GM18498 (cell line): Measurements from ENCODE around the gene DNMT3L.
"Not testable (repeated sequence)": the region's sequence is repeated elsewhere in the genome, so short reads cannot be mapped to it uniquely, and the experiment has no call there.

ENCODE experiments used
- ATAC-seq: cut with Tn5 transposase; IDR thresholded peaks from one replicate; pipeline ENCODE4 v1.9.1; 2021; ENCODE audit warnings: mild to moderate bottlenecking, moderate library complexity; ENCODE audit not compliant: unreplicated experiment

The DNMT3L gene

DNA sequence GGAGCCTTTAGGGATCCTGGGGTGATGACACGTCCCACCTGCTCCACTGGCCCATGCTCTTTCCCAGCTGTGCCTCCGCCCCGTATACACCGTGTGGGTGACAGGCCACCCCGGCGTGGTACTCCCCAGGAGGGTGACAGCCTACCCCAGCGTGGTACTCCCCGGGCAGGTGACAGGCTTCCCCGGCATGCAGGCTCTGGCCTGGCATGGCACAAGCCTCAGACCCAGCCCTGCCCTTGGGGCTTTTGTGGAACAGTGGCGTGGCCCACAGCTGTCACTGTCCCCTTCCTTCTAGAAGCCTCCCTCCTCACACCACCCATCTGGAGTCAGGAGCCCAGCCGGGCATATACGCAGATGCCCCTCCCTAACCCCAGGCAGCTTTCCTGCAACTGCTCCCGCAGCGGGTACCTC, 33.5 kb upstream of the DNMT3L start:
- no peak for ATAC-seq

DNA sequence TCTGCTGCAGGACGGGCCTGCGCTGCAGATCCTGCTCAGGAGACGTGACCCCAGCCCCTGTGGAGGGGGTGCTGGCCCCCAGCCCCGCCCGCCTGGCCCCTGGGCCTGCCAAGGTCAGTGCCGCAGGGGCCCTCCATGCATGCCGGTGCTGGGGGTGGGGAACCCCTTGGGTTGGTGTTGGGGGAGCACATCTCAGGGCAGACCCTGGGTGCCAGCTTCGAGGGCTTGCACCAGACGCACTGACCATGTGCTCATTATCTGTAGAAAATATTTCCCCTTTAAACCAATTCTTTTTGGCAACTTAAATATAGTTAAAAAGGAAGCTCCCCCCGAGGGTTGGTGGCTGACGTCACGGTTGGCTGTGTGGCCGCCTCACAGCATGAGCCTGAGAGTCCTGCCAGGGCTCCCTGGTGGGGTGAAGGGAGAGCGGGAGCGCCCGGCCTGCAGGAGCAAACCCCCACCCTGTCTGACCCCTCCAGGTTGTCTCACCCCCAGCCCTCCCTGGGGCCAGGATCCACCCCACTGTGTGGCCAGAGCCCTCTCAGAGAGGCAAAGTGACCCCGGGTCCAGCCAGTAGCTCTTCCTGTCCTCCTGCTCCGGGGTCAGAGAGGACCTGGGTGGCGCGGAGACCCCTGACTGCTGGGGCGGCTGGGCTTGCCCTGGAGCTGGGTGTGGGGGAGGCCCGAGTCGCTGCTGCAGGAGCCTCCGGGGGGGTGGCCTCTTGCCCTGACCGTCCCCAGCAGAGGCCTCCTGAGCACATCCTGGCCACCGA, 32.9 kb upstream of the DNMT3L start:
- ATAC-seq: no peak

DNA sequence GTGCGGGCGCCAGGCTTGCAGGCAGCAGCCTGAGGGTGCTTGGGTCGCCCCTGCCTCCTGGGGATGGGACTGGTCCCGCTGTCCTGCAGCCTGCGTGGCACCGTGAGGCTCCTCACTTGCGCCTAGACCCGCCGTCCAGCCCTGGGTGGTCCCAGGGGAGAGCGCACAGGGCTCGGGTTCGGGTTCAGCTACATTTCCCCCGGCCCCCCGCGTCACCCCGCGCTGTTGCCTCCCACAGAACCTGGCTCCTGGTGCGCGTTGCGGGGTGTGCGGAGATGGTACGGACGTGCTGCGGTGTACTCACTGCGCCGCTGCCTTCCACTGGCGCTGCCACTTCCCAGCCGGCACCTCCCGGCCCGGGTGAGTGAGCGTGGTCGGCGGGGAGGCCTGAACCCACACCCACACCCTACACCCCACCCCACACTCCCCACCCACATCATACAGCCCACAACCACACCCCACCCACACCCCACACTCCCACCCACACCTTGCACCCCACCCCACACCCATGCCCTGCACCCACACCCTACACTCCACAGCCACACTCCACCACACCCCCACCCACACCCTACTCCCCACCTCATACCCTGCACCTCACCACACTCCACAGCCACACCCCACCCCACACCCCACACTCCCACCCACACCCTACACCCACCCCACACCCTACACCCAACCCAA, 32.0 kb upstream of the DNMT3L start:
- no peak for ATAC-seq

DNA sequence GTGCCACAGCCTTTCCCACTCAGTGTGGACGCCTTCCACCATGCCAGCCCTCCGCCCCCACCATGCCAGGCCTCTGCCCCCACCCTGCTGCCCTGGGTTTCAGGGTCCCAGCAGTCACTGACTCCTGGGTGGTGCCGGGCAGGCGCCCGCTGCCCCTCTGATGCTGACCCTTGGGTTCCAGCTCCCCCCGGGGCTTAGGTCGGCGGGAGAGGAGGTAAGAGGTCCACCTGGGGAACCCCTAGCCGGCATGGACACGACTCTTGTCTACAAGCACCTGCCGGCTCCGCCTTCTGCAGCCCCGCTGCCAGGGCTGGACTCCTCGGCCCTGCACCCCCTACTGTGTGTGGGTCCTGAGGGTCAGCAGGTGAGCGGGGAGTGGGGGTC, 31.1 kb upstream of the DNMT3L start:
- no peak for ATAC-seq

DNA sequence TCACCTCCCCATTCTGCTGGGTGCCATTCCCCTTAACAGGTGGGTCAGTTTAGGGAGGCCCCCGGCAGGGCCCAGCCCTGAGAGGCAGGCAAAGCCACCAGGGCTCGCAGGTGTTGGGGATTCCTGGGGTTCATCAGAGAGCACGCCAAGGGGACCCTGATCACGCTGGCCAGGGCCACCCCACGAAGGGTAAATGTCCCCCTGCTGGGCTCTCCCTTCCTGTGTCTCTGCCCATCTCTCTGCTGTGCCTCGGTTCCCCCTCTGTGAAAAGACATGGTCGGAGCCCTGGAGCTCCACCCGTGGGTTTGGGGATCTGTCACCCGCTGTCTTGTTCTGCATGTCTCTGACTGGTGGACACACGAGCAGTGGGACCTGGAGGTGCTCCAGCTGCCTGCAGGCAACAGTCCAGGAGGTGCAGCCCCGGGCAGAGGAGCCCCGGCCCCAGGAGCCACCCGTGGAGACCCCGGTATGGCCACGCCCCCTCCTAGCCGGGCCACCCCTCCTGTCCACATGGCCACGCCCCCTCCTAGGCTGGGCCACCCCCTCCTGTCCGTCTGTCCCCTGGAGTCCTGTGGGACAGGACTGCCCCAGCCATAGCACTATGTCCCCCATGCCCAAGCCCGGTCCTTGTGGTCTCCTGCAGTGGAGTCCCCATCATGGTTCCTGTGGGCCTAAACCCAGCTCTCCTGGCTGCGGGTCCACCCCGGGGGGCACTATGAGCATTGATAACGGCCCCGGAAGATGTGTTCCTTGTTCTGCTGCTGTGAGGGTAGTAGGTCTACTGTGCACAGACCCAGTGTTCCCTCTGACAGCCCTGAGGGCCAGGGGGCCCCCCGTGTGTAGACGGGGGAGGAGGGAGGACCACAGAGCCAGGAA, 30.5 kb upstream of the DNMT3L start:
- ATAC-seq: no peak

DNA sequence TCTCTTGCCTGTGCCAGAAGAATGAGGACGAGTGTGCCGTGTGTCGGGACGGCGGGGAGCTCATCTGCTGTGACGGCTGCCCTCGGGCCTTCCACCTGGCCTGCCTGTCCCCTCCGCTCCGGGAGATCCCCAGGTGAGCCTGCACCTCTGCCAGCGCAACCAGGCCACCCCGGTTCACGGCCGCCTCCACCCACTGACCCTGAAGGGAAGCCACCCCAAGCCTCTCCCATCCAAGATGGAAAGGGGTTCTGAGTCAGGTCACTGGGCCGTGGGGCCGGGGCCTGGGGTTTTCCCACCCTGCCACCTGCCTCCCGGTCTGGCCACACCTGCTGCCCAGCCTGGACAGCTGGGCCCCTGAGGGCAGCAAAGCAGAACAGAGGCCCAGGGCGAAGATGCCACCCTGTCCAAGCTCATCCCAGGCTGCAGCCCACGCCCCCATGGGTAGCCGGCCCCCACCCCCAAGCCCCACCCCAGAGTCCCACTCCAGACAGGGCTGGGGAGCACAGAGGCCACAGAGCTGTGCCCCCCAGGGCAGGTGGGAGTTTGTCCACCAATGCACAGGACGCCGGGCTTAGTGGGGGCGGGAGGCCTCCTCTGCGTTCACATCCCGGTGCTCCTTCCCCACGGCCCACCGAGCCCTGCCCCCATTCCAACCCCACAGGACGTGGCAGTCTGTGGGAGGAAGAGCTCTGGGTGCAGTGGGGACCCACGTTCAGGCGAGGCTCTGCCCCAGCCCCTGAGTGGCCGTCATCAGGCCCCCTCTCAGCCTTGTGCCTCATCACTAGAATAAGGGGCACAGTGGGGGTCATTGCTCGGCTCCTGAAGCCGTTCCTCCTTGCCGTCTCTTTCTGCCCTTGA, 29.6 kb upstream of the DNMT3L start:
- ATAC-seq: no peak

DNA sequence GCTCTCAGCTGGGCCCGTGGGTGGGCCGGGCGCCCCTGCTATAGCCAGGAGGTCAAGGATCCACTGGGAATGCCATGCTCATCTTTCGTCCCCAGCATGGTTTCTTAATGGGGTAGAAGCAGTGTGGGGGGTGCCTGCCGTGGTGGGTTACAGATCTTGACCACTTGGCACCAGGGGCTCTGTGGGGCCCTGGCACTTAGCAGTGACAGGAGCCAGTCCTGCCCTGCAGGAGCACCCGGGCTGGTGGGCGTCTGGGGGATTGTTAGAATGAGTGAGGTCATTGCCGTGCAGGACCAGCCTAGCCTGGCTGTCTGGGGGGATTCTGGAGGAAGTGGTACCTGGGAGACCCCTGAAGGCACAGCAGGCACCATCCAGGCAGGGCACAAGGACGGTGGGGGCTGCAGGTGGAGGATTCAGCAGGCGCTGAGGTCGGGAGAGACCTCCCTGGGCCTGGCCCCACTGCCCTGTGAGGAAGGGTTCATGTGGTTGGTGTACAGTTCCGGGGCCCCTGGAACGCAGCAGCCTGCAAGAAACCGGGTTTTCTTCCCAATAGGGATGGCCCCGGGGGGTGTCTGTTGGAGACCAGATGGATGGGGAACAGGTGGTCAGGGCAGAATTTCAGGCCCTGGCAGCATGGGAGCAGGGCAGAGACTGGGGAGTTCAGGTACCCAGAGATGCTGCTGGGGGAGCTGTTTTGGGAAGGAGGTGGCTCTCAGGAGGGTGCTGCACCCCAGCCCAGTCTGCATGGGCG, 28.8 kb upstream of the DNMT3L start:
- no peak for ATAC-seq

DNA sequence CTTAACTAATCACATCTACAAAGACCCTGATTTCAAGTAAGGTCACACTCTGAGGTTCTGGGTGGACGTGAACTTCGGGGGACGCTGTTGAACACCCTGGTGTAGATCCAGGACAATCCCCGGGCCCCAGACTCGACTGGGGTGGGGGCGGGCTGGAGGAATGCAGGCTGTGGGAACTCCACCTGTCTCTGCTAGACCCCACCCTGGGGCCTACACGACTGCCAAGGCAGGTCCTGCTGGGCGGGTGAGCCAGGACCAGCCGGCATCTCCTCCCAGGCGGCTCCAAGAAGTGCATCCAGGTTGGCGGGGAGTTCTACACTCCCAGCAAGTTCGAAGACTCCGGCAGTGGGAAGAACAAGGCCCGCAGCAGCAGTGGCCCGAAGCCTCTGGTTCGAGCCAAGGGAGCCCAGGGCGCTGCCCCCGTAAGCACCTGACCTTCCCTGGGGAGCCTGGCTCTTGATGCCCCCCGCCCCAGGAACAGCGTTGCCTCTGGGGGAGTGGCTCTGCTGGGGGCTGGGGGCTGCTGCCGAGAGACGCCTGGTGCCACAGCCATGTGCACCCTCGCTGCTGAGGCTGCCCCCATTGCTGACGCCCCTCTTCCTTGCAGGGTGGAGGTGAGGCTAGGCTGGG, 27.8 kb upstream of the DNMT3L start:
- ATAC-seq: no peak

DNA sequence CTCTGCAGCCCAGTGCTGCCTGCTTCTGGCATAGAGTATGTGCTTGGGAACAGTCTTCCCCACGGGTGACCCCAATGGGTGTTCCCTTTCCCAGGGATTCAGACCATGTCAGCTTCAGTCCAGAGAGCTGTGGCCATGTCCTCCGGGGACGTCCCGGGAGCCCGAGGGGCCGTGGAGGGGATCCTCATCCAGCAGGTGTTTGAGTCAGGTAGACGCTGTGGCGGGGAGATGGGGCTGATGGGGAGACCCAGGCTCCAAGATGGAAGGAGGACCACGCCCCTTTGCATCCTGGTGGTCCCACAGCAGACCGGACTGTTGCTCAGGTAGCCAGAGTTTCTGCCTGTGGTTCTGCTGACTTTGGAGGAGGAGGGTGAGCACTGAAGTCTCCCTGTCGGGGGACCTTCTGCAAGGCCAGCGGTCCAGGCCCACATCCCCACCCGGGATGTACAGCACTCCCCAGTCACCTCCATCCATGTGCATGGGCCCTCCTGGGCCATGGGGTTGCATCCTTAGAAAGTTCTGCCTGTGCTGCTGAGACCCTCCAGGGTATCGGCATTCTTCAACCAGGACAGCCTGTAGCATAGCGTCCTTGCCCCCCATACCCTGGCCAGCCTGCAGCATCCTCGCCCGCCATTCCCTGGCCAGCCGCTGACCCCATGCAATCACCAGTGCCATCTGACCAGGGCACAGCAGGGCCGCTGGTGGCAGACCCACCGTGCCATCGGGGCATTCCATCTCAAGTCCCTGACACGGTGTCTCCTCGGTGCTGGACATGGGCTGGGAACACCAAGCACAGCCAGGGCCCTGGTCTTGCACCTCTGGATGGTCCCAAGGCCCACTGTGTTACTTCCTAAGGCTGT, 26.8 kb upstream of the DNMT3L start:
- ATAC-seq: no peak

DNA sequence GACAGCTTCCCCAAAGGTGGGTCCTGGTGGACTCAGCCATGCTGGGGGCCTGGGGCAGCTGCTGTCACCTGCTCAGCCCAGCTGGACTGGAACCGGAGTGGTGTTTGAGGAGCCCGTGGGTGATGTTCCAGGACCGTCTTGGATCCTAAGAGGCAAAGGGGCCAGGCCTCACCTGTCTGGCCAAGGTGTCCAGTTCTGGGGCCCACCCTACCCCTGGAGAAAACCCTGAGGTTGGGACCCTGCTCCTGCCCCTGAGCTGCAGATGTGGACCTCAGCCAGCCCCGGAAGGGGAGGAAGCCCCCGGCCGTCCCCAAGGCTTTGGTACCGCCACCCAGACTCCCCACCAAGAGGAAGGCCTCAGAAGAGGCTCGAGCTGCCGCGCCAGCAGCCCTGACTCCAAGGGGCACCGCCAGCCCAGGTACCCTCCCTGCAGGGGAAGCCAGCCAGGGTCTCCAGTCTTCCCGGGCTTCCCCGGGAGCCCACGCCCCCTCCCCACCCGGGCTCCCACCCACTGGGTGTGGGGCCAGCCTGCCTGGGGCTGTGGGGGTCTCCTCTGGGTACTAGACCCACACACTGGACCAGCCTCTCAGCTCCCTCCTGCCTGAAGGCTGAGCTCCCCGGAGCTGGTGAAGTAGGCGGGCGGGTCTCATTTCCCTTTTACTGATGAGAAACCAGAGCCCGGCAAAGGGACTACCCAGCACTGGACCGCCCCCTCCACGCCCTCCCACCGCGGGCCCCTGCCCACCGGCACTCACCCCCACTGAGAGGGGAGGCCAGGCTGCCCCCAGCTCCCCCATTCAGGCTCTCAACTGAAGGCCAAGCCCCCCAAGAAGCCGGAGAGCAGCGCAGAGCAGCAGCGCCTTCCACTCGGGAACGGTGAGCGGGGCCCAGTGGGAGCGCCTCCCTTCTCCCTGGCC, 25.3 kb upstream of the DNMT3L start:
- ATAC-seq: no peak

DNA sequence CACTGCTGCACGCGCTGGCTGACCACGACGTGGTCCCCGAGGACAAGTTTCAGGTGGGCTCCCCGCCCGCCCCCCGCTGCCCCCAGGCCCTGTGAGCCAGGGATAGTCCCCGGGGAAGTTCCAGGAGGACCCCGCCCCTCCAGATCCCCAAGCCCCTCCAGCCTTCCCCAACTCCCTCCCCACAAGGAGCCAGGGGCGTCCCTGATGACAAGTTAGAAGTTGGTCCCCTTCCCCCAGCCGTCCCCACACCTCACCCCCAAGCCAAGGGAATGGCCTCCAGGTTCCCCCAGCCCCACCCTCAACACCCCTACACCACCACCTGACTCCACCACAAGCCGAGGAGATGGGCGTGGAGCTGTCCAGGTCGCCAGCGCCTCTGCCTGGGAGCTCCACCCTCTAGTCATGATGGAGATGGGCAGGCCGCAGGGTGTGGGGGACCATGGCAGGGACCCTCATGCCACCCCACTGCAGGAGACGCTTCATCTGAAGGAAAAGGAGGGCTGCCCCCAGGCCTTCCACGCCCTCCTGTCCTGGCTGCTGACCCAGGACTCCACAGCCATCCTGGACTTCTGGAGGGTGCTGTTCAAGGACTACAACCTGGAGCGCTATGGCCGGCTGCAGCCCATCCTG, 24.5 kb upstream of the DNMT3L start:
- no peak for ATAC-seq

DNA sequence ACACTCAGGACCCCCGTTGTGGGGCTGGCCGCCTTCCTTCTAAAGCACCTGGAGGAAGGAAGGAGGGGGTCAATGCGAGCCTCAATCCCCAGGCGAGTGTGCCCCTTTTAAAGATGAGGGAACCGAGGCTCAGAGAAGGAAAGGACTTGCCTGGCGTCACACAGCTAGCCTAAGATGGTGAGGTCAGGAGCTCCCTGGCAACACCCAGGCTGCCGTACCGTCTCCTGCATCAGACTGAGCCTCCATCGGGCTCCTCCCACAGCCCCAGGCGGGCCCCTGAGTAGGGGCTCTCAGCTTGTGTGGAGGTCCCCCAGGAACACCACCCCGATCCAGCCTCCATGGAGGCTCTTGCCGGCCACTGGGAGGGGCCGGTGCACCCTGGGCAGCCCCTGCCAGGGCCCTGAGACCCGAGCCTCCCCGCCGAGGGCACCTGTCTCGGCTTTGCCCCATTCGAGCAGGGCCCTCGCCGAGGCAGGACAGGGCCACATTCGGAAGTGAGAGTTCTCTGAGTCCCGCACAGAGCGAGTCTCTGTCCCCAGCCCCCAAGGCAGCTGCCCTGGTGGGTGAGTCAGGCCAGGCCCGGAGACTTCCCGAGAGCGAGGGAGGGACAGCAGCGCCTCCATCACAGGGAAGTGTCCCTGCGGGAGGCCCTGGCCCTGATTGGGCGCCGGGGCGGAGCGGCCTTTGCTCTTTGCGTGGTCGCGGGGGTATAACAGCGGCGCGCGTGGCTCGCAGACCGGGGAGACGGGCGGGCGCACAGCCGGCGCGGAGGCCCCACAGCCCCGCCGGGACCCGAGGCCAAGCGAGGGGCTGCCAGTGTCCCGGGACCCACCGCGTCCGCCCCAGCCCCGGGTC, 23.7 kb upstream of the DNMT3L start, which contains the start of gene AIRE:
Gene AIRE, plus strand, starts transcription at position 739 of the 855 bp plus-strand sequence. CDS start 131 bp downstream, outside the sequence.
- no peak for ATAC-seq

DNA sequence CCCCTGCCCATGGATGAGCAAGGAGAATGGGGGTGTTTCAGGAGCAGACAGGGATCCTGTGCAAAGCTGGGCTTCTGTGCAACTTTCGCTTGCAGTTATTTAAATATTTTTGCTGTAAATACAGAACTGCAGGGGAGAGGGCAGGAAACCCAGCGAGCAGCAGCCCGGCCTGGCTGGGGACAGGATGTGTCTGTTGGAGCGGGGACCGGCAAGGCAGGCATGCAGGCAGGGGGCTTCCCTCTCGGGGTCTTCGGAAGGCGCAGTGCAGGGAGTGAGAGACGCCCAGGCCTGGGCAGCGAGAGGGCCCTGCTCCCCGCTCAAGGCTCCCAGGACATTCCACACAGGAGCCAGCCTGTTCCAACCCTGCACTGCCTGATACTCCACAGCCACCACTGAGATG, 22.3 kb upstream of the DNMT3L start:
- ATAC-seq: no peak

DNA sequence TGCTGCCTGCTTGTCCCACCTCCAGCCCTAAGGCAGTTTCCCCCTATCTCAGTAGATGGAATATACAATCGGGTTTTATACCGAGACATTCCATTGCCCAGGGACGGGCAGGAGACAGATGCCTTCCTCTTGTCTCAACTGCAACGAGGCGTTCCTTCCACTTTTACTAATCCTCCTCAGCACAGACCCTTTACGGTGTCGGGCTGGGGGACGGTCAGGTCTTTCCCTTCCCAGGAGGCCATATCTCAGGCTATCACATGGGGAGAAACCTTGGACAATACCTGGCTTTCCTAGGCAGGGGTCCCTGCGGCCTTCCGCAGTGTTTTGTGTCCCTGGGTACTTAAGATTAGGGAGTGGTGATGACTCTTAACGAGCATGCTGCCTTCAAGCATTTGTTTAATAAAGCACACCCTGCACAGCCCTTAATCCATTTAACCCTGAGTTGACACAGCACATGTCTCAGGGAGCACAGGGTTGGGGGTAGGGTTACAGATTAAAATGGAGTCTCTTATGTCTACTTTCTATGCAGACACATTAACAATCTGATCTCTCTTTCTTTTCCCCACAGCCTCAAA, 21.6 kb upstream of the DNMT3L start:
- not testable (repeated sequence) for ATAC-seq

DNA sequence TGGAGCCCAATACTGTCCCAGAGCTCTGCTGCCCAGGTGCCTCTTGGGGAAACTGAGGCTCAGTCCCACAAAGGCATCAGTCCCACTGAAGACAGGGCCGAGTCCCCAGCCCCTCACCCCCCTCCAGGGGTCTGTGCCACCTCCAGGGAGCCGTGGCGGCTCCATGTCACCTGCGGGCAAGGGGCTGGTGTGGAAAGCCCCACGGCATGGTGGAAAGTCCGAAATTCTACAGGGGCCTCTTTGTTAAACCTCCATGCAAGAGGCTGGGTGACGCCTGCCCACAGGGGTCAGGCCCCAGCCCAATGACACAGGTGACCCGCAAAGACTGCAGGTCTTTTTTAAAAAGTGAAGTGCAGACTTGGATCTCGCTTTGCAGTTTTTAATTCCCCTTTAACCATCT, 20.7 kb upstream of the DNMT3L start:
- no peak for ATAC-seq

DNA sequence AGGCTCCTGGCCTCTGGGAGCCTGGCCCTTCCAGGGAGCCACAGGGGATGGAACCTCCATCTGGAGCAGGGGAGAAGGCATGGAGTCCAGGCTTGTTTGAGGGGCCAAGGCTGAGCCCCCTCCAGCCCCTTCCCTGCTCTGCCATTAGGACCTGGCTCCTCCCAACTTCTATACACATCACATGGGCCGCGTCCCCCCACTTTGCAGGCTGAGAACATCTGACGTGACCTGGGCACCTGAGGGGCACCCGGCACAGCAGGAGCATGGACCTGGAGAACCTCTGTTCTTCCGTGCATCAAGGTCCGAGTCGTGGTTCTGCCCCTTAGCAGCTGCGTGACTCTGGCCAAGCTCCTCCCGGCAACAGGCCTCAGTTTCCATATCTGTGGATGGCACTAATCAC, 20.1 kb upstream of the DNMT3L start:
- ATAC-seq: no peak
